Lung (tissue), 12 donors: Measurements from ENCODE around the gene LRRC8D. TPM values are rescaled to one million over a fixed set of nuclear protein-coding genes. Genes with fewer than 3 reads are reported as not detected.
"Not testable (repeated sequence)": the region's sequence is repeated elsewhere in the genome, so short reads cannot be mapped to it uniquely, and the experiment has no call there.

Experiments
- ATAC-seq: fragments of 200-7000 bp; cut with Tn5 transposase; one replicate; pipeline ENCODE4 v1.9.1; 2020; ENCODE audit warnings: moderate number of reproducible peaks; ENCODE audit not compliant: insufficient read depth, low FRiP score
- DNase-seq, 3 donors: peaks; one replicate each; pipeline ENCODE4 v3.0.0-alpha.2; 2013 to 2017
- H3K27ac ChIP-seq, 2 donors: one replicate each; pipeline ENCODE4 v1.5.1; 2013; ENCODE audit warnings: mild to moderate bottlenecking in 2 of 2, moderate library complexity in 2 of 2, control low read depth in 1 of 2, inconsistent platforms in 1 of 2, low read depth in 1 of 2, low read length in 1 of 2
- H3K27me3 ChIP-seq, 3 donors: one replicate each; pipeline ENCODE4 v1.5.1; 2013; ENCODE audit warnings: low read length in 2 of 3; ENCODE audit not compliant: control insufficient read depth in 3 of 3, insufficient read depth in 3 of 3
- H3K36me3 ChIP-seq, 4 donors: one replicate each; pipeline ENCODE4 v1.5.1; 2013; ENCODE audit warnings: low read length in 4 of 4, mild to moderate bottlenecking in 1 of 4, moderate library complexity in 1 of 4; ENCODE audit not compliant: control insufficient read depth in 4 of 4, insufficient read depth in 4 of 4
- H3K4me1 ChIP-seq, 5 donors: one replicate each; pipeline ENCODE4 v1.5.1; 2013; ENCODE audit warnings: low read length in 5 of 5, mild to moderate bottlenecking in 2 of 5, moderate library complexity in 1 of 5; ENCODE audit not compliant: control insufficient read depth in 5 of 5, insufficient read depth in 5 of 5
- H3K4me3 ChIP-seq: one replicate; pipeline ENCODE4 v1.5.1; 2013; ENCODE audit warnings: mild to moderate bottlenecking, control low read depth, moderate library complexity
- H3K9ac ChIP-seq, 2 donors: one replicate each; pipeline ENCODE4 v1.5.1; 2013; ENCODE audit warnings: low read length in 2 of 2, control low read depth in 1 of 2; ENCODE audit not compliant: insufficient read depth in 1 of 2
- H3K9me3 ChIP-seq, 4 donors: one replicate each; pipeline ENCODE4 v1.5.1; 2013; ENCODE audit warnings: low read length in 3 of 4, mild to moderate bottlenecking in 1 of 4, moderate library complexity in 1 of 4; ENCODE audit not compliant: control insufficient read depth in 4 of 4, insufficient read depth in 3 of 4
- WGBS, 2 donors: extraction: QIAGEN DNeasy Blood & Tissue Kit; methylation state at CpG; one replicate each; pipeline ENCODE4 v1.1.7; 2013; 5-methylcytosine and 5-hydroxymethylcytosine counted together
- polyA plus RNA-seq, 2 donors: library from polyadenylated mRNA; stranded (reverse); fragments of 200-250 nt; gene quantifications; one replicate each; pipeline ENCODE4 v1.2.1, GENCODE V29; 2013
- total RNA-seq, 2 donors: library from RNA; depleted of rRNA in 1 of 2; stranded (reverse); fragments of >200 nt in 1 of 2; gene quantifications; one replicate each; pipeline ENCODE4 v1.2.1, GENCODE V29; 2014 to 2021
- TF ChIP-seq, protein P1 (sequence below): IDR thresholded peaks from 2 replicates; pipeline ENCODE4 v1.5.1; 2012; ENCODE audit warnings: mild to moderate bottlenecking; ENCODE audit errors: control extremely low read depth, extremely low read depth
- donor health status: control.
- donor health status: control.
- donor health status: Bipolar disorder and iron deficiency.
- donor health status: healthy.
- donor health status: DM: yes; HTN: yes; CAD: no.

Gene LRRC8D
- total and polyA plus RNA-seq, 4 donors = 5.1 to 24.2 (median 11.3) TPM

DNA sequence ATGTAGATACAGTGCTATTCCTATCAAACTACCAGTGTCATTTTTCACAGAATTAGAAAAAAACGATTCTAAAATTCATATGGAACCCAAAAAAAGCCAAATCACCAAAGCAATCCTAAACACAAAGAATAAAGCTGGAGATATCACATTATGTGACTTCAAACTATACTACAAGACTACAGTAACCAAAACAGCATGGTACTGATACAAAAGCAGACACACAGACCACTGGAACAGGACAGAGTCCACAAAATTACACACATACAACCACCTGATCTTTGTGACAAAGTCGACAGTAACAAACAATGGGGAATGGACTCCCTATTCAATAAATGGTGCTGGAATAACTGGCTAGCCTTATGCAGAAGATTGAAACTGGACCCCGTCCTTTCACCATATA is 102.7 kb downstream of the LRRC8D start:
- Histone ChIP-seq H3K36me3 (no peaks in the 10 kb centered on the region), H3K27ac (no peak overlapping the region), H3K4me3 (no peak overlapping the region), H3K9me3 (peaks cover 0 to 5% (median 0%) of the 10 kb centered on the region in 4 donors), H3K9ac (no peak overlapping the region), H3K27me3 (no peaks in the 10 kb centered on the region), H3K4me1 (peaks cover 0 to 12% (median 0%) of the 10 kb centered on the region in 5 donors)
- TF ChIP-seq, protein P1, sequence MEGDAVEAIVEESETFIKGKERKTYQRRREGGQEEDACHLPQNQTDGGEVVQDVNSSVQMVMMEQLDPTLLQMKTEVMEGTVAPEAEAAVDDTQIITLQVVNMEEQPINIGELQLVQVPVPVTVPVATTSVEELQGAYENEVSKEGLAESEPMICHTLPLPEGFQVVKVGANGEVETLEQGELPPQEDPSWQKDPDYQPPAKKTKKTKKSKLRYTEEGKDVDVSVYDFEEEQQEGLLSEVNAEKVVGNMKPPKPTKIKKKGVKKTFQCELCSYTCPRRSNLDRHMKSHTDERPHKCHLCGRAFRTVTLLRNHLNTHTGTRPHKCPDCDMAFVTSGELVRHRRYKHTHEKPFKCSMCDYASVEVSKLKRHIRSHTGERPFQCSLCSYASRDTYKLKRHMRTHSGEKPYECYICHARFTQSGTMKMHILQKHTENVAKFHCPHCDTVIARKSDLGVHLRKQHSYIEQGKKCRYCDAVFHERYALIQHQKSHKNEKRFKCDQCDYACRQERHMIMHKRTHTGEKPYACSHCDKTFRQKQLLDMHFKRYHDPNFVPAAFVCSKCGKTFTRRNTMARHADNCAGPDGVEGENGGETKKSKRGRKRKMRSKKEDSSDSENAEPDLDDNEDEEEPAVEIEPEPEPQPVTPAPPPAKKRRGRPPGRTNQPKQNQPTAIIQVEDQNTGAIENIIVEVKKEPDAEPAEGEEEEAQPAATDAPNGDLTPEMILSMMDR = no peak
- WGBS, 2 donors = 96 to 97% methylated on average over 3 of the region's 3 CpGs
- DNase-seq = no peak
- ATAC-seq = no peak

DNA sequence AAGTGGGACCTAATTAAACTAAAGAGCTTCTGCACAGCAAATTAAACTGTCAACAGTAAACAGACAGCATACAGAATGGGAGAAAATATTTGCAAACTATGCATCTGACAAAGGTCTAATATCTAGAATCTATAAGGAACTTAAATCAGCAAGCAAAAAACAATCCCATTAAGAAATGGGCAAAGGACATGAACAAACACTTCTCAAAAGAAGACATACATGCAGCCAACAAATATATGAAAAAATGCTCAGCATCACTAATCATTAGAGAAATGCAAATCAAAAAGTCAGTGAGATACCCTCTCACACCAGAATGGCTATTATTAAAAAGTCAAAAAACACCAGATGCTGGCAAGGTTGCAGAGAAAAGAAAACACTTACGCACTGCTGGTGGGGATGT is 103.2 kb downstream of the LRRC8D start:
- H3K4me3 ChIP-seq, DNase-seq, ATAC-seq, H3K27me3 ChIP-seq, H3K4me1 ChIP-seq, H3K9me3 ChIP-seq, H3K36me3 ChIP-seq, H3K27ac ChIP-seq, H3K9ac ChIP-seq: not testable (repeated sequence)
- WGBS, 2 donors = 94 to 98% methylated on average over 1 of the region's 1 CpG

DNA sequence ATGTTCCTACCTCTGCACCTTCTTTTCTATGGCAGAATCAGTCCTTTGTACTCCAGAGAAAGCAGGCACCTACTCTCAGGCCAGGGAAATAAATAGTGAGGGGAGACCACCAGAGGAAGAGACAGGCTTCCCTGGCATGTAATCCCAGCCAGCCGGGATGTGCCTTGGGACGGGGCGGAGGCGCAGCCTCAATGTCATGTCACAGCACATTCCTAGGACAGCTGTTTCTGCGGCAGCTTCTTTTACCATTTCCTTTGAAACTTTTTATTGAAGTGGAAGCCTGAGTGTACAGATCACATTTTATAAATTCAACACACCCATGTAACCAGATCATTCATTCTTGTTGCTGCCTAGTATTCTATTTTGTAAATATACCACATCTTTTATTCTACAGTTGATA is 106.2 kb downstream of the LRRC8D start:
- Histone ChIP-seq H3K36me3 (no peaks in the 10 kb centered on the region), H3K9ac (no peak overlapping the region), H3K27me3 (no peaks in the 10 kb centered on the region), H3K4me1 (peaks cover 0 to 5% (median 0%) of the 10 kb centered on the region in 5 donors), H3K4me3 (no peak overlapping the region), H3K9me3 (peaks cover 0 to 5% (median 0%) of the 10 kb centered on the region in 4 donors), H3K27ac (no peak overlapping the region)
- TF ChIP-seq, protein P1 = no peak
- ATAC-seq = no peak
- DNase-seq = no peak
- 93 to 95% methylated on average over 5 of the region's 5 CpGs for WGBS, 2 donors

DNA sequence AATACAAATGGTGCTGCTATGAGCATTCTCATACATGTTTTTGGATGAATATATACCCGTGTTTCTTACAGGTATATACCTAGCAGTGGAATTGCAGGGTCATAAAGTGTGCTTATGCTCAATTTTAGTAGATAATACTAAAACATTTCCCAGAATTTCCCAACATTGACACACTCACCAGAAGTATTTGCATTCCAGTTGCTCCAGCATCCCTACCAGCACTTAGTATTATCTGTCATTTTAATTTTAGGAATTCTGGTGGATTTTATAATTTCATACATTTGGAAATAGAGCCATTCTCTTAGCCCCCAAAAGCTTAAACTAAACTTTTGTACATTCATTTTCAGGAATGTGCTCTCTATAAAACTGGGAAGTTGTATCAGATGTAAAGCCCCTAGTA is 106.6 kb downstream of the LRRC8D start:
- Histone ChIP-seq H3K27ac (no peak overlapping the region), H3K36me3 (no peaks in the 10 kb centered on the region), H3K4me3 (no peak overlapping the region), H3K27me3 (no peaks in the 10 kb centered on the region), H3K4me1 (peaks cover 0 to 5% (median 0%) of the 10 kb centered on the region in 5 donors), H3K9ac (no peak overlapping the region), H3K9me3 (peaks cover 0 to 5% (median 0%) of the 10 kb centered on the region in 4 donors)
- ATAC-seq (no peak), DNase-seq (no peak)
- TF ChIP-seq, protein P1 = no peak
- WGBS, 2 donors = 92 to 94% methylated on average over 1 of the region's 1 CpG
